Transverse colon (tissue), 4 donors: Measurements from ENCODE around the gene GCDH. TPM values are rescaled to one million over a fixed set of nuclear protein-coding genes. Genes with fewer than 3 reads are reported as not detected.
A peak's percentile ranks its signal among the peaks of the same experiment; 100 is the strongest.

Source experiments
- DNase-seq: peaks from one replicate; pipeline ENCODE4 v3.0.0-alpha.2; 2019
- H3K27ac ChIP-seq, 4 donors: fragments of 200-600 bp; sonication (generic); 2 replicates each; pipeline ENCODE4 v1.5.1; 2016 to 2018; ENCODE audit warnings: inconsistent platforms in 4 of 4
- H3K27me3 ChIP-seq: fragments of 200-600 bp; sonication (generic); 2 replicates; pipeline ENCODE4 v1.5.1; 2017; ENCODE audit warnings: inconsistent platforms
- H3K36me3 ChIP-seq, 4 donors: fragments of 200-600 bp; sonication (generic); 2 replicates each; pipeline ENCODE4 v1.5.1; 2017 to 2019; ENCODE audit warnings: inconsistent platforms in 4 of 4
- H3K4me1 ChIP-seq, 4 donors: fragments of 200-600 bp; sonication (generic); 2 replicates each; pipeline ENCODE4 v1.5.1; 2017 to 2020; ENCODE audit warnings: inconsistent platforms in 4 of 4
- H3K4me3 ChIP-seq, 4 donors: fragments of 200-600 bp; sonication (generic); 1 replicate in 1 of 4; 2 replicates in 3 of 4; pipeline versions ENCODE4 v1.5.1 to v1.6.1; 2017 to 2019; ENCODE audit warnings: inconsistent platforms in 4 of 4
- H3K9me3 ChIP-seq, 2 donors: fragments of 200-600 bp; sonication (generic); 2 replicates each; pipeline ENCODE4 v1.5.1; 2017 to 2019; ENCODE audit warnings: inconsistent platforms in 2 of 2
- CTCF ChIP-seq, 5 experiments: fragments of 200-600 bp in 3 of 5; fragments of 450-650 bp in 2 of 5; sonication (generic) in 3 of 5; IDR thresholded peaks; 1 replicate in 2 of 5; 2 replicates in 3 of 5; pipeline ENCODE4 v1.5.1; 2016 to 2017; ENCODE audit warnings: antibody characterized with exemption in 5 of 5, inconsistent platforms in 3 of 5, mild to moderate bottlenecking in 2 of 5, moderate library complexity in 1 of 5
- EP300 ChIP-seq: sonication (generic); formaldehyde crosslinking; IDR thresholded peaks from one replicate; pipeline ENCODE4 v1.6.1; 2017; ENCODE audit warnings: antibody characterized with exemption, low read depth
- POLR2A ChIP-seq: fragments of 450-650 bp; IDR thresholded peaks from one replicate; pipeline ENCODE4 v1.6.1; 2016; ENCODE audit warnings: antibody characterized with exemption, mild to moderate bottlenecking, moderate library complexity
- POLR2AphosphoS5 ChIP-seq, 3 donors: sonication (generic); formaldehyde crosslinking; IDR thresholded peaks; one replicate each; pipeline ENCODE4 v1.6.1; 2016; ENCODE audit warnings: antibody characterized with exemption in 3 of 3
- WGBS, 2 donors: methylation state at CpG; one replicate each; pipeline ENCODE4 v1.1.5; 2018; ENCODE audit warnings: low coverage in 1 of 2; 5-methylcytosine and 5-hydroxymethylcytosine counted together
- in situ Hi-C, 4 donors: fragments of 200-750 bp; cut with MboI; loops; one replicate each; pipeline versions ENCODE4 v1.15.0 to v1.15.1; 2017; ENCODE audit warnings: low sequenced_read_pairs in 3 of 4, low pct_ligation_motif_present in 1 of 4, low pct_unique_long_range_greater_than_20kb in 1 of 4
- intact Hi-C: fragments of 100-400 bp; cut with DNase I; formaldehyde crosslinking; loops from one replicate; pipeline ENCODE4 v1.15.1; 2023; ENCODE audit warnings: low total_unique reads
- total RNA-seq, 4 donors: library from RNA; depleted of rRNA; stranded (reverse); fragments of >200 nt; gene quantifications; one replicate each; pipeline ENCODE4 v1.1.0, GENCODE V29; 2016

Gene GCDH
- total RNA-seq, 4 donors from 2014 or later = 1.9 to 43.4 (median 33.2) TPM

- TF ChIP-seq EP300 = no peak
- TF ChIP-seq POLR2AphosphoS5 (IDR thresholded peaks at IDR 0.05) = no peak
- TF ChIP-seq CTCF (IDR thresholded peaks at IDR 0.05) = no peak
- TF ChIP-seq POLR2A = no peak
- in situ Hi-C loops = no loop called here
- WGBS, 2 donors = 92% methylated on average over 9 of the region's 10 CpGs; no CpG with 5 or more reads in 1 of the 2 donors
- peaks cover 5 to 15% (median 13%) of the 10 kb centered on the region in 4 donors for H3K4me1 ChIP-seq
- H3K27me3 ChIP-seq = no peaks in the 10 kb centered on the region
- no peaks in the 10 kb centered on the region for H3K9me3 ChIP-seq
- intact Hi-C loops = no loop called here
- DNase-seq = no peak
- H3K36me3 ChIP-seq = no peaks in the 10 kb centered on the region
- no peak overlapping the region for H3K27ac ChIP-seq
- H3K4me3 ChIP-seq = no peak overlapping the region
These were observed 22.3 kb upstream of the GCDH start for GRCh38 chr19:12868540-12869112.

GRCh38 chr19:12871681-12872080 is 19.3 kb upstream of the GCDH start:
- Histone ChIP-seq H3K4me1 (peaks cover 5 to 17% (median 14%) of the 10 kb centered on the region in 4 donors), H3K36me3 (no peaks in the 10 kb centered on the region), H3K27me3 (no peaks in the 10 kb centered on the region), H3K4me3 (no peak overlapping the region), H3K9me3 (no peaks in the 10 kb centered on the region), H3K27ac (no peak overlapping the region)
- intact Hi-C loops (no loop called here), in situ Hi-C loops (no loop called here)
- DNase-seq = no peak
- no peak for TF ChIP-seq CTCF (IDR thresholded peaks at IDR 0.05)
- no peak for TF ChIP-seq POLR2AphosphoS5 (IDR thresholded peaks at IDR 0.05)
- no peak for TF ChIP-seq POLR2A
- no peak for TF ChIP-seq EP300
- 73 to 100% methylated on average over 1 to 3 of the region's 3 CpGs for WGBS, 2 donors

- DNase-seq = no peak
- no peaks in the 10 kb centered on the region for H3K9me3 ChIP-seq
- intact Hi-C loops (no loop called here), in situ Hi-C loops (no loop called here)
- no peak overlapping the region for H3K27ac ChIP-seq
- TF ChIP-seq EP300 (no peak), POLR2AphosphoS5 (IDR thresholded peaks at IDR 0.05) (no peak), CTCF (IDR thresholded peaks at IDR 0.05) (no peak), POLR2A (no peak)
- WGBS, 2 donors = 86 to 87% methylated on average over 5 of the region's 5 CpGs
- no peaks in the 10 kb centered on the region for H3K27me3 ChIP-seq
- H3K4me3 ChIP-seq = no peak overlapping the region
- no peaks in the 10 kb centered on the region for H3K36me3 ChIP-seq
- H3K4me1 ChIP-seq = peaks cover 5 to 12% (median 10%) of the 10 kb centered on the region in 4 donors
These were observed 18.7 kb upstream of the GCDH start for GRCh38 chr19:12872255-12872654.

GRCh38 chr19:12872941-12873890 is 17.7 kb upstream of the GCDH start:
- H3K27ac ChIP-seq = peak overlapping the region in 2 of 4 donors; percentile 18 to 49
- in situ Hi-C loops (no loop called here), intact Hi-C loops (no loop called here)
- DNase-seq = peak; percentile 66
- no peaks in the 10 kb centered on the region for H3K9me3 ChIP-seq
- WGBS, 2 donors = 29 to 78% methylated on average over 2 to 67 of the region's 70 CpGs
- no peak for TF ChIP-seq POLR2AphosphoS5 (IDR thresholded peaks at IDR 0.05)
- no peaks in the 10 kb centered on the region for H3K27me3 ChIP-seq
- peaks cover 0 to 6% (median 0%) of the 10 kb centered on the region in 4 donors for H3K36me3 ChIP-seq
- peak overlapping the region in 2 of 4 donors; percentile 10 to 23 for H3K4me3 ChIP-seq
- peaks cover 0 to 6% (median 3%) of the 10 kb centered on the region in 4 donors for H3K4me1 ChIP-seq
